Thymus (tissue), 11 donors: ENCODE measurements around the gene PFN1. TPM values are rescaled to one million over a fixed set of nuclear protein-coding genes. Genes with fewer than 3 reads are reported as not detected.

Experiments
- DNase-seq, 9 donors: peaks; one replicate each; pipeline ENCODE4 v3.0.0-alpha.2; 2013; ENCODE audit warnings: low spot score in 9 of 9, low read depth in 6 of 9, missing footprints in 1 of 9
- H3K27ac ChIP-seq, 2 donors: one replicate each; pipeline ENCODE4 v1.5.1; 2013; ENCODE audit warnings: control low read depth in 1 of 2, low read depth in 1 of 2, low read length in 1 of 2, mild to moderate bottlenecking in 1 of 2, moderate library complexity in 1 of 2
- H3K27me3 ChIP-seq, 2 donors: one replicate each; pipeline ENCODE4 v1.5.1; 2013; ENCODE audit warnings: low read length in 1 of 2; ENCODE audit not compliant: control insufficient read depth in 2 of 2, insufficient read depth in 1 of 2
- H3K36me3 ChIP-seq, 2 donors: one replicate each; pipeline ENCODE4 v1.5.1; 2013; ENCODE audit warnings: low read length in 1 of 2, mild to moderate bottlenecking in 1 of 2, moderate library complexity in 1 of 2; ENCODE audit not compliant: control insufficient read depth in 2 of 2, insufficient read depth in 2 of 2
- H3K4me1 ChIP-seq, 2 donors: one replicate each; pipeline ENCODE4 v1.5.1; 2013; ENCODE audit warnings: low read length in 2 of 2; ENCODE audit not compliant: control insufficient read depth in 2 of 2, insufficient read depth in 2 of 2
- H3K4me3 ChIP-seq, 2 donors: one replicate each; pipeline ENCODE4 v1.5.1; 2013; ENCODE audit warnings: low read length in 2 of 2, control low read depth in 1 of 2, mild to moderate bottlenecking in 1 of 2
- H3K9me3 ChIP-seq, 2 donors: one replicate each; pipeline ENCODE4 v1.5.1; 2013; ENCODE audit warnings: low read length in 1 of 2, mild to moderate bottlenecking in 1 of 2; ENCODE audit not compliant: control insufficient read depth in 2 of 2, insufficient read depth in 1 of 2
- WGBS: extraction: QIAGEN DNeasy Blood & Tissue Kit; methylation state at CpG from one replicate; pipeline ENCODE4 v1.1.7; 2013; 5-methylcytosine and 5-hydroxymethylcytosine counted together
- polyA plus RNA-seq: library from polyadenylated mRNA; stranded (reverse); fragments of 200-250 nt; gene quantifications from one replicate; pipeline ENCODE4 v1.2.3, GENCODE V29; 2013
- total RNA-seq: library from RNA; stranded (reverse); fragments of 120-200 nt; gene quantifications from one replicate; pipeline ENCODE4 v1.2.4, GENCODE V29; 2013
- donor health status: healthy.

The PFN1 gene
- total and polyA plus RNA-seq, 2 donors = 635 to 727 TPM

- 1% methylated on average over 75 of the region's 75 CpGs for WGBS
- DNase-seq = peak in 6 of 9 donors; percentile 61 to 89 (median 68)
- peaks cover 29 to 52% of the 10 kb centered on the region in 2 donors for H3K4me1 ChIP-seq
- H3K9me3 ChIP-seq = peaks cover 0 to 5% of the 10 kb centered on the region in 2 donors
- peak overlapping the region; percentile 99 to 100 for H3K27ac ChIP-seq
- peaks cover 0 to 5% of the 10 kb centered on the region in 2 donors for H3K27me3 ChIP-seq
- H3K4me3 ChIP-seq = peak overlapping the region; percentile 100
- H3K36me3 ChIP-seq = peaks cover 19 to 30% of the 10 kb centered on the region in 2 donors
These were observed 1.2 kb upstream of the PFN1 start for GRCh38 chr17:4949321-4950074.

- DNase-seq = peak in 6 of 9 donors; percentile 57 to 84 (median 68)
- Histone ChIP-seq H3K4me3 (peak overlapping the region; percentile 100), H3K27me3 (peaks cover 0 to 5% of the 10 kb centered on the region in 2 donors), H3K27ac (peak overlapping the region; percentile 99 to 100), H3K9me3 (peaks cover 0 to 5% of the 10 kb centered on the region in 2 donors), H3K4me1 (peaks cover 32 to 58% of the 10 kb centered on the region in 2 donors), H3K36me3 (peaks cover 19 to 35% of the 10 kb centered on the region in 2 donors)
- WGBS = under 1% methylated on average over 40 of the region's 40 CpGs
These were observed 596 bp upstream of the PFN1 start for GRCh38 chr17:4948931-4949320.

GRCh38 chr17:4947411-4948165 lies 742 bp downstream of the PFN1 start:
- peaks cover 31 to 49% of the 10 kb centered on the region in 2 donors for H3K36me3 ChIP-seq
- WGBS = under 1% methylated on average over 56 of the region's 56 CpGs
- peaks cover 0 to 5% of the 10 kb centered on the region in 2 donors for H3K27me3 ChIP-seq
- peak overlapping the region; percentile 99 to 100 for H3K27ac ChIP-seq
- peaks cover 0 to 5% of the 10 kb centered on the region in 2 donors for H3K9me3 ChIP-seq
- DNase-seq = peak in 7 of 9 donors; percentile 63 to 87 (median 69)
- peaks cover 45 to 63% of the 10 kb centered on the region in 2 donors for H3K4me1 ChIP-seq
- peak overlapping the region; percentile 100 for H3K4me3 ChIP-seq

- Histone ChIP-seq H3K4me3 (peak overlapping the region; percentile 100), H3K4me1 (peaks cover 45 to 69% of the 10 kb centered on the region in 2 donors), H3K36me3 (peaks cover 35 to 55% of the 10 kb centered on the region in 2 donors), H3K9me3 (peaks cover 0 to 5% of the 10 kb centered on the region in 2 donors), H3K27me3 (peaks cover 0 to 5% of the 10 kb centered on the region in 2 donors), H3K27ac (peak overlapping the region; percentile 99 to 100)
- under 1% methylated on average over 7 of the region's 7 CpGs for WGBS
- no peak for DNase-seq
These were observed 1.3 kb downstream of the PFN1 start for GRCh38 chr17:4947010-4947410.

- Histone ChIP-seq H3K4me3 (peak overlapping the region; percentile 100), H3K9me3 (peaks cover 0 to 5% of the 10 kb centered on the region in 2 donors), H3K36me3 (peaks cover 35 to 60% of the 10 kb centered on the region in 2 donors), H3K4me1 (peaks cover 44 to 69% of the 10 kb centered on the region in 2 donors), H3K27ac (peak overlapping the region; percentile 99 to 100), H3K27me3 (peaks cover 0 to 5% of the 10 kb centered on the region in 2 donors)
- 41% methylated on average over 16 of the region's 16 CpGs for WGBS
- DNase-seq = no peak
These were observed 1.9 kb downstream of the PFN1 start for GRCh38 chr17:4946312-4946976.

GRCh38 chr17:4945944-4946280 lies 2.4 kb downstream of the PFN1 start:
- no peak for DNase-seq
- H3K4me3 ChIP-seq = peak overlapping the region; percentile 100
- H3K27ac ChIP-seq = peak overlapping the region in 1 of 2 donors; percentile 99
- H3K36me3 ChIP-seq = peaks cover 35 to 61% of the 10 kb centered on the region in 2 donors
- WGBS = 65% methylated on average over 4 of the region's 4 CpGs
- peaks cover 0 to 5% of the 10 kb centered on the region in 2 donors for H3K9me3 ChIP-seq
- H3K27me3 ChIP-seq = peaks cover 0 to 5% of the 10 kb centered on the region in 2 donors
- H3K4me1 ChIP-seq = peaks cover 42 to 69% of the 10 kb centered on the region in 2 donors

- DNase-seq = peak in 1 of 9 donors; percentile 56
- Histone ChIP-seq H3K4me1 (peaks cover 39 to 65% of the 10 kb centered on the region in 2 donors), H3K4me3 (peak overlapping the region; percentile 100), H3K27me3 (peaks cover 0 to 4% of the 10 kb centered on the region in 2 donors), H3K27ac (peak overlapping the region; percentile 95 to 99), H3K9me3 (peaks cover 0 to 5% of the 10 kb centered on the region in 2 donors), H3K36me3 (peaks cover 35 to 61% of the 10 kb centered on the region in 2 donors)
- WGBS = 72% methylated on average over 7 of the region's 7 CpGs
These were observed 3.0 kb downstream of the PFN1 start for GRCh38 chr17:4945176-4945943.

GRCh38 chr17:4944554-4945175 lies 3.7 kb downstream of the PFN1 start:
- H3K36me3 ChIP-seq = peaks cover 35 to 61% of the 10 kb centered on the region in 2 donors
- peaks cover 0 to 5% of the 10 kb centered on the region in 2 donors for H3K9me3 ChIP-seq
- peaks cover 36 to 61% of the 10 kb centered on the region in 2 donors for H3K4me1 ChIP-seq
- peak overlapping the region; percentile 100 for H3K4me3 ChIP-seq
- H3K27me3 ChIP-seq = no peaks in the 10 kb centered on the region
- peak overlapping the region; percentile 95 to 99 for H3K27ac ChIP-seq
- DNase-seq = no peak
- WGBS = 54% methylated on average over 8 of the region's 8 CpGs
